GM12801 (cell line): ENCODE results near the gene TUBB1.

Source experiments
- TF ChIP-seq, protein P1 (sequence below): IDR thresholded peaks from one replicate; pipeline ENCODE4 v1.5.1; 2011; ENCODE audit warnings: control low read depth; ENCODE audit not compliant: insufficient read length; ENCODE audit errors: extremely low read depth

The TUBB1 gene

DNA sequence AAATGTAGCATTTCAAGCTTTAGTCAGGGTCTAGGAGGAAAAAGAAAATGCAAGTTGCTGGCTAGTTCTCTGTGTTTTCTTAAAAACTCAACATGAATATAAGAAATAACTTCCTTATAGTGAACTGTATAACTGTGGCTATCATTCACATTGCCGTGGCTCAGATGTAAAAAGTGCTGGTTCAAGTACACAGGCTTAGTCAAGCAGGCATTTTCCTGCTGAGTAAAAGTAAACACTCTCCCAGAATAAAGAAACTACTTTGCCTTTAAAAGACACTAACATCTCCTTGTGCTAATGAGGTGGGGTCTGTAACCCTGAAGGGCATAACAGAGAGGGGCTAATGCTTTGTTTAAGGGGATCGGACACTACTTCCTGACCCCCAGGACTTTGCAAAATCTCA, 9.6 kb downstream of the TUBB1 start:
- TF ChIP-seq, protein P1, sequence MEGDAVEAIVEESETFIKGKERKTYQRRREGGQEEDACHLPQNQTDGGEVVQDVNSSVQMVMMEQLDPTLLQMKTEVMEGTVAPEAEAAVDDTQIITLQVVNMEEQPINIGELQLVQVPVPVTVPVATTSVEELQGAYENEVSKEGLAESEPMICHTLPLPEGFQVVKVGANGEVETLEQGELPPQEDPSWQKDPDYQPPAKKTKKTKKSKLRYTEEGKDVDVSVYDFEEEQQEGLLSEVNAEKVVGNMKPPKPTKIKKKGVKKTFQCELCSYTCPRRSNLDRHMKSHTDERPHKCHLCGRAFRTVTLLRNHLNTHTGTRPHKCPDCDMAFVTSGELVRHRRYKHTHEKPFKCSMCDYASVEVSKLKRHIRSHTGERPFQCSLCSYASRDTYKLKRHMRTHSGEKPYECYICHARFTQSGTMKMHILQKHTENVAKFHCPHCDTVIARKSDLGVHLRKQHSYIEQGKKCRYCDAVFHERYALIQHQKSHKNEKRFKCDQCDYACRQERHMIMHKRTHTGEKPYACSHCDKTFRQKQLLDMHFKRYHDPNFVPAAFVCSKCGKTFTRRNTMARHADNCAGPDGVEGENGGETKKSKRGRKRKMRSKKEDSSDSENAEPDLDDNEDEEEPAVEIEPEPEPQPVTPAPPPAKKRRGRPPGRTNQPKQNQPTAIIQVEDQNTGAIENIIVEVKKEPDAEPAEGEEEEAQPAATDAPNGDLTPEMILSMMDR = no peak

DNA sequence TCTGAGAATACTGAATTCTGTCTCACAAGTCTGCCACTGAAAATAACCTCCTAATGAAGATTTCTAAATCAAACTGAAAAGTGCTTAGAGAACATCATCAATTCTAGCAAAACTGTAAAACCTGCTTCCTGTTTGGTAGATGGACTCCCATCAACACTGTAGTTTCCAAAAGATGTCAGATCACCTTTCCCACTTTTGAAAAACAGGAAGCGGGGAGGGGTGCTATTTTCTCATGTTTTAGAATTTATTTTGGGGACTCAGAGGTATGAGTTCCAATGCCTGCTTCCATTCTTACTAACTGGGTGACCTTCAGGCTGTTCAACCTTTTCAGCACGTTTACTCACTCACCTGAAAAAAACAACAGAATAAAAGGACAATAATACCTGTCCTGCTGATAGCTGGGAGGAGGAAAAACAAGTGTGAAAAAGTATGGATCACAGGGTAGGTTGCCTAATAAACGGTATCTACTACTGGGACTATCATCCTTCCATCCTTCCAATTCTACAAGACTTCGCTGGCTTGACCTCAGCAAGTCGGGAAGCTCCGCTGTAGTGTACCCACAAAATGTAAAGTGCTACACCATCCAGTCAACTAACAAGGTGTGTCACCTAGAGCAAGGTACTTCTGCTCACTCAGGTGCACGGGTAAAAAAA, 11.8 kb downstream of the TUBB1 start:
- TF ChIP-seq, protein P1 = no peak

- TF ChIP-seq, protein P1 = no peak
Measured at GRCh38 chr20:59031564-59032022, 12.4 kb downstream of the TUBB1 start.

- TF ChIP-seq, protein P1 = no peak
Measured at GRCh38 chr20:59032023-59032712, 12.9 kb downstream of the TUBB1 start, which contains the start of gene ATP5F1E. ATP5F1E (minus strand) TSS chr20:59032335; CDS start chr20:59032251, 84 bp downstream.

DNA sequence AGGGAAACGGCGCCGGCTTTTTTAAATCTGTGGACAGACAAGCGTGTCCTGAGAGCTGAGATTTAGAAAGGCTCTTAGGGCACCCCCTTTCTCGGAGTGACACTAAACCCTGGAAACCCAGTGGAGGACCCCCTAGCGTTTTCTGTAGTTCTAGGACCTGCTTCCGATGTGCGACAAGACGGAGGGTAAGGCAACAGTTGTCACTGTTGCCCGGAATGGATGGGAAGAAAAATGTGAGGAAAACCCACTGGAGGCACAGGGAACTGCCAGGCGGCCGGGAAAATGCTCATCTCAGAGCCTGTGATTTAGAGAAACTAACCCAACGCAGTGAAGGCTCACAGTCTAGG, 13.5 kb downstream of the TUBB1 start:
- TF ChIP-seq, protein P1 = no peak

- TF ChIP-seq, protein P1 = no peak
Measured at GRCh38 chr20:59033093-59033492, 13.9 kb downstream of the TUBB1 start.

DNA sequence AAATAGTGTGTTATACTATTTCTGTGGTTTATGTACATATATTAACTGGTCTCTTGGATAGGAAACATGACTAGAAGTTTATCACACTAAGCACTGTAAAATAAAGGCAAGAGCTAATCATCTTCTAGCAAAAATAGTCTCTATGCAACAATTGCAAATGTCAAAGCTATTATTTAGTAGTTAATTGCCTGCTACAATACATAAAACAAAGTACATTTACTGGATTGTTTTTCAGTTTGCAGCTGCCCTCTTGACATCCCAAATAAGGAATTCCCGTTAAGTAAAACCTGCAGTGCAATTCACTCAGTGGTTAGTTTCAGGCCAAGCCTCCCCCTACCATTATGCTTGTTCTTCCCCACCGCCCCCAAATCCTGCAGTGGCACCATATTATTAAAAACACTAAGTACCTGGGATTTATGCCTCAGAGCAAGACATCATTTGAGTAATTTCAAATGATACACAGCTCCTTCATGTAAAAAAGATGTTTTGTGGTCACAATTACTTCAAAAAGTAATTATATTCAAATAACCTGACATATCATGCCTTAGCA, 14.5 kb downstream of the TUBB1 start:
- TF ChIP-seq, protein P1 = no peak
